Epithelial cell of prostate (primary cell): ENCODE results near the gene CALCOCO1.

Source experiments
- DNase-seq: peaks from one replicate; pipeline ENCODE4 v3.0.0-alpha.2; 2011; ENCODE audit warnings: low read depth, low spot score
- H3K27ac ChIP-seq: fragments of 450-650 bp; 2 replicates; pipeline ENCODE4 v1.5.1; 2017; ENCODE audit warnings: mild to moderate bottlenecking

CALCOCO1 gene

GRCh38 chr12:53752621-53753020, 25.4 kb upstream of the CALCOCO1 start:
- DNase-seq: no peak
- no peak overlapping the region for H3K27ac ChIP-seq

GRCh38 chr12:53752192-53752601, 24.9 kb upstream of the CALCOCO1 start:
- no peak for DNase-seq
- H3K27ac ChIP-seq: no peak overlapping the region

- H3K27ac ChIP-seq: no peak within 1 kb of the TSS
- DNase-seq: no peak
Measured at GRCh38 chr12:53751336-53752191, 24.3 kb upstream of the CALCOCO1 start, which contains the start of gene CISTR. CISTR (minus strand) TSS chr12:53751979.

- no peak overlapping the region for H3K27ac ChIP-seq
- DNase-seq: no peak
Measured at GRCh38 chr12:53750812-53751335, 23.6 kb upstream of the CALCOCO1 start.

GRCh38 chr12:53749986-53750811, 22.9 kb upstream of the CALCOCO1 start:
- H3K27ac ChIP-seq: no peak overlapping the region
- no peak for DNase-seq

- H3K27ac ChIP-seq: no peak overlapping the region
- no peak for DNase-seq
Measured at GRCh38 chr12:53748072-53748840, 21.0 kb upstream of the CALCOCO1 start.

GRCh38 chr12:53747095-53747494, 19.8 kb upstream of the CALCOCO1 start:
- no peak for DNase-seq
- H3K27ac ChIP-seq: no peak overlapping the region

GRCh38 chr12:53746592-53747092, 19.4 kb upstream of the CALCOCO1 start:
- no peak overlapping the region for H3K27ac ChIP-seq
- DNase-seq: peak; percentile 33

- DNase-seq: no peak
Measured at GRCh38 chr12:53744751-53745150, 17.5 kb upstream of the CALCOCO1 start.

GRCh38 chr12:53744130-53744441, 16.8 kb upstream of the CALCOCO1 start:
- no peak for DNase-seq
- H3K27ac ChIP-seq: no peak overlapping the region

More at GRCh38 chr12:53744751-53745150, 17.5 kb upstream of the CALCOCO1 start:
- no peak overlapping the region for H3K27ac ChIP-seq

- H3K27ac ChIP-seq: no peak overlapping the region
- DNase-seq: no peak
Measured at GRCh38 chr12:53743266-53744129, 16.2 kb upstream of the CALCOCO1 start.

GRCh38 chr12:53740130-53740491, 12.9 kb upstream of the CALCOCO1 start:
- no peak for DNase-seq
- H3K27ac ChIP-seq: no peak overlapping the region

GRCh38 chr12:53739214-53740129, 12.2 kb upstream of the CALCOCO1 start:
- H3K27ac ChIP-seq: no peak overlapping the region
- DNase-seq: no peak

GRCh38 chr12:53738406-53739213, 11.4 kb upstream of the CALCOCO1 start:
- no peak for DNase-seq
- no peak overlapping the region for H3K27ac ChIP-seq

- no peak for DNase-seq
- H3K27ac ChIP-seq: no peak overlapping the region
Measured at GRCh38 chr12:53737951-53738405, 10.7 kb upstream of the CALCOCO1 start.

- DNase-seq: no peak
- H3K27ac ChIP-seq: no peak overlapping the region
Measured at GRCh38 chr12:53737093-53737808, 10.0 kb upstream of the CALCOCO1 start.

- no peak overlapping the region for H3K27ac ChIP-seq
- no peak for DNase-seq
Measured at GRCh38 chr12:53736592-53736991, 9.3 kb upstream of the CALCOCO1 start.
